Measurements from ENCODE around the gene TNFRSF19.

TNFRSF19 gene

DNA sequence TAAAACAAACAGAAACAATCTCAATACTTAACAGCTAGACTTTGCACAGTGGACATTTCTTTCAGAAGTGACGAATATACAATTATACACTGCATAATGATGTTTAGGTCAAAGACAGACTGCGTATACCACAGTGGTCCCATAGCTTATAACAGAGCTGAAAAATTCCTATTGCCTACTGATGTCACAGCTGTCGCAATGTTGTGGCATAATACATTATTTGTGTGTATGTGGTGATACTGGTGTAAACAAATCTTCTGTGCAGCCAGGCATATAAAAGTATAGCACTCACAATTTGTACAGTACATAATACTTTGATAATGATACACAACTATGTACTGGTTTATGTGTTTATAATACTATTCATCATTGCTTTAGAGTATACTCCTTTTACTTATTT, 116.7 kb downstream of the TNFRSF19 start:
- no peak for DNase-seq (ENCODE audit: low read depth in 2 of 2)

DNA sequence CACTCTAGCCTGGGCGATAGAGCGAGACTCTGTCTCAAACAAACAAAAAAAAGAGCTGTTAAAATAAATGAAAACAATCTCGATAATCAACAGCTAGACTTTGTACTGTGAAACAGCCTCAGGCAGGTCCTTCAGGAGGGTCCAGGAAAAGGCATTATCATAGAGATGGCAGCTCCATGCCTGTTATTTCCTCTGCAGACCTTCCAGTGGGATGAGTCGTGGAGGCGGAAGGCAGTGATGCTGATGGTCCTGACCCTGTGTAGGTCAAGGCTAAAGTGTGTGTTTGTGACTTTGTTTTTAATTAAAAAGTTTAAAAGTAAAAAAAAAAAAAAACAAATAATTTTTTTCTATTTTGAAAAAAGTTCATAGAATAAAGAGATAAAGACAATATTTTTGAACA, 117.4 kb downstream of the TNFRSF19 start:
- no peak for DNase-seq (ENCODE audit: low read depth in 2 of 2)

DNA sequence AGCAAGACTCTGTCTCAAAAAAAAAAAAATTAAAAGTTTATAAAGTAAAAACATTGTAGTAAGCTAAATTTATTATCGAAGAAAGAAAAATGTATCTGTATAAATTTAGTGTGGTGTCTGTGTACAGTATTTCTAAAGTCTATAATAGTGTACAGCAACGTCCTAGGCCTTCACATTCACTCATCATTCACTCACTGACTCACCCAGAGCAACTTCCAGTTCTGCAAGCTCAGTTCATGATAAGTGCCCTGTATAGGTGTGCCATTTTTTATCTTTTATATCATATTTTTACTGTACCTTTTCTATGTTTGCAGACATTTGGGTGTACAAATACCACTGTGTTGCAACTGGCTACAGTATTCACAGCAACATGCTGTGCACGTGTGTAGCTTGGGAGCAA, 118.1 kb downstream of the TNFRSF19 start:
- no peak for DNase-seq (ENCODE audit: low read depth in 2 of 2)

DNA sequence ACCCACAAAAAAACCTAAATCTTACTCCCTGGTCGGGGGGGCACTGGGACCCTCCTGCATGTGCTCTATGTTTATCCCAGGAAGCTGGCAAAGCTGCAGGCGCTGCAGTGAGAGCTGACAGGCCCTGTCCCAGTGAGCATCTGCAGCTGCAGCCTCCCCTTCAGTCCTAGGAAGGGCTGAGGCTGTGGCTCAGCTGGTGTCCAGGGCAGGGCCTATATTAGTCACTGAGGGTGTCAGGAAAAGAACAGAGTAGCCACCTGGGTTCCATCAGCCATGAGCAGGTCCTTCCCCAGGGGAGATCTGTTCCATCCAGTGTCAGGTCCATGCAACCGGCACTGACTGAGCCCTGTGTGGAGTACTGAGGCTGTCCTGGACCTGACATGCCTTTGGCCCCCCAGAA, 120.5 kb downstream of the TNFRSF19 start:
- DNase-seq (ENCODE audit: low read depth in 2 of 2): no peak

DNA sequence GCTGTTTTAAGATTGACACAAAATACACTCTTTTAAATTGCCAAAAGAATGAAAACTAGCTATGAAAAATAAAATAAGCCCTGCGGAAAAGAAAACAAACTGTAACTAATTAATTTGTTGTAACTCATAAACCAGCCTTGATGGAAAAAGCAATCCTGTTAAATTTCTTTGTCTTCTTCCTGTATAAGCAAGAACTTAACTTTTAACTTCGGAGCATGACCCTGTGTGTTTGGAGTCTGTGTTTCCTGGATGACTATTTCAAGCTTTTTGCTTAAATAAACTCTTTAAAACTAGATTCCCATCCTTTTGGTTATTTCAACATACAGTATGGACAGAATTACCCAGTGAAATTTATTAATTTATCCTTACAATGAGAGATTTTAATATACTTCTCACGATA, 122.6 kb downstream of the TNFRSF19 start:
- DNase-seq (ENCODE audit: low read depth in 2 of 2): no peak

DNA sequence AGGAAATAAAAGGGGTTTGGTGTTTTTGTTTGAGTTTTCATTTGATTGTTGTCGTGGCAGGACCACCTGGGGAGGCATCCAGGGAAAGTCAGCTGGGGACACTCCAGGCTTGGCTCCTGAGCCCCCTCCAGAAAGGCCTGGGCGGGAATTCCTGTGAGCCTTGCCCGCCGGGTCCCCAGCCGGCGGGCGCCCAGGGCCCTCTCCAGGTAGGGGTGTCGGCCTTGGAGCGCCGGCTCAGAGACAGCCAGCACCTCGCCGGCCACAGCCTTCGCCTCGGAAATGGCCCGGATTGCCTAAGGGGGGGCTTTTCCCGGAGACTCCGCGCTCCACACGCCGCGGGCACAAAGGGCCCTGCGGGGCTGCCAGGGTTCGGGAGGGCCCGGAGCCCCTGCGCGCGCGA, 125.0 kb downstream of the TNFRSF19 start:
- DNase-seq (ENCODE audit: low read depth in 2 of 2): no peak

DNA sequence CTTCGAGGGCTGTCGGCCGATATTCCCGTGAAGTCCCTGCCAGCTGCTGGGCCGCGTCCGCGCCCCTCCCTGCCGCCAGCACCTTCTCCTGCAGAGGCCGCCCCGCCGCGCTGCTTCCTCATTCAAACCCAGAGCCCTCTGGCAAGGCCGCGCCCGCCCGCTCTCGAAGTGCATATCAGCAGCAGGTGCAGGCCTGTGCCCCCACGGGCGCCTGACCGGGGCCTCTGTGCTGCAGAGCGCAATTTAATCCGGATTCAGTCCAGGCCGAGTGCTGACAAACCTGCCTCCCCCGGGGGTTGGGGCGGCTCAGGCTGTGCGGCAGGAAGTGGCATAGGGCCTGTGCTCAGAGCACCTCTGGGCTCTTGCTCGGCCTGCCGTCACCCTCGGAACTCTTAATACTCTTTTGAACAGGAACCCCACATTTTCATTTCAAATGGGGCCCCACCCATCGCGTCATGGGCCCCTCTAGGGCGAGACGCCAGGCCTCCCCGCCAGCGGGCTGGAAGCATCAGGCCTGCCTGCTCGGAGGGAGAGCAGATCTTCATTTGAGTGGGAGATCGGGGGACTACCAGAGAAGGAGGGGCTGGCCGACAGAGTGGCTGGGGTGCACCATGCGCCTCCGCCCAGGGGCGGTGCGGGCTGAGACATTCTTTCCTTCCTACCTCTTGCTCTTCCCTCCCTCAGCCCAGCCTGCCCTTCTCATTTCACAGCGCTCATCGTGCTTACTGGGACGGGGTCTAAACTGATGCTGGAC, 125.7 kb downstream of the TNFRSF19 start:
- DNase-seq (ENCODE audit: low read depth in 2 of 2): peak; percentile 34 to 39

DNA sequence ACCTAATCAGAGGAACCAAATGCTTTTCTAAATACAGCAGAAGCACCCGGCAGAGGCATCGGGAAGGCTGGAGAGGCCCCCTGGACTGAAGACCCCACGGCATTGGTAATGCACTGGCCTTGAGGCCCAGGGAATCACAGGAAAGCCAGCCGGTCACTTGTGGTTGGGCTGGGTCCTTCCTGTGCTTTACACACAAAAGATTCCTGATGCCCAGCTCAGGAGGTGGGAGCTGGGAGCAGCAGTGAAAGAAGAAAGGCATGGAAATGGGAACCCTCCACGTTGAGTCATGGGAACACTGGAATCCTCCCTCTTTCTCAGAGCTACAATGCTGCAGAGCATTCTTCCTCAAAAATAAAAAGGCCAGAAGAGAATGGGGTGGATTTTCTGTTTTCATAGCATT, 126.4 kb downstream of the TNFRSF19 start:
- no peak for DNase-seq (ENCODE audit: low read depth in 2 of 2)

DNA sequence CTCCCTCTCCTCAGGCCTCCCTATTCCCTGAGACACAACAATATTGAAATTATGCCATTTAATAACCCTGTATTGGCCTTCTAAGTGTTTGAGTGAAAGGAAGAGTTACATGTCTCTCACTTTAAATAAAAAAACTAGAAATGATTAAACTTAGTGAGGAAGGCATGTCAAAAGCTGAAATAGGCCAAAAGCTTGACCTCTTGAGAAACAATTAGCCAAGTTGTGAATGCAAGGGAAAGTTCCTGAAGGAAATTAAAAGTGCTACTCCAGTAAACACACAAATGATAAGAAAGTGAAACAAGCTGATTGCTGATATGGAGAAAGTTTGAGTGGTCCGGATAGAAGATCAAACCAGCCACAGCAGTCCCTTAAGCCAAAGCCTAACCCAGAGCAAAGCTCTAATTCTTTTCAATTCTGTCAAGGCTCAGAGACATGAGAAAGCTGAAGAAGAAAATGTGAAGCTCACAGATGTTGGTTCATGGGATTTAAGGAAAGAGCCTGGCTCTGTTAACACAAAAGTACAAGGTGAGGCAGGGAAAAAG, 127.6 kb downstream of the TNFRSF19 start:
- DNase-seq (ENCODE audit: low read depth in 2 of 2): no peak

DNA sequence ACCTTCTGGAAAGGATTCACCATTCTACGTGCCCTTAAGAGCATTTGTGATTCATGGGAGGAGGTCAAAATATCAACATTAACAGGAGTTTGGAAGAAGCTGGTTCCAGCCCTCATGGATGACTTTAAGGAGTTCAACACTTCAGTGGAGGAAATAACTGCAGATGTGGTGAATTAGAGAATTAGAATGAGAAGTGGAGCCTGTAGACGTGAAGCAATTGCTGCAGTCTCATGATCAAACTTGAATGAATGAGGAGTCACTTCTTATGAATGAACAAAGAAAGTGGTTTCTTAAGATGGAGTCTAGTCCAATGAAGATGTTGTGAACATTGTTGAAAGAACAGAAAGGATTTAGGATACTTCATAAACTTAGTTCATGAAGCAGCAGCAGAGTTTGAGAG, 129.1 kb downstream of the TNFRSF19 start:
- no peak for DNase-seq (ENCODE audit: low read depth in 2 of 2)

DNA sequence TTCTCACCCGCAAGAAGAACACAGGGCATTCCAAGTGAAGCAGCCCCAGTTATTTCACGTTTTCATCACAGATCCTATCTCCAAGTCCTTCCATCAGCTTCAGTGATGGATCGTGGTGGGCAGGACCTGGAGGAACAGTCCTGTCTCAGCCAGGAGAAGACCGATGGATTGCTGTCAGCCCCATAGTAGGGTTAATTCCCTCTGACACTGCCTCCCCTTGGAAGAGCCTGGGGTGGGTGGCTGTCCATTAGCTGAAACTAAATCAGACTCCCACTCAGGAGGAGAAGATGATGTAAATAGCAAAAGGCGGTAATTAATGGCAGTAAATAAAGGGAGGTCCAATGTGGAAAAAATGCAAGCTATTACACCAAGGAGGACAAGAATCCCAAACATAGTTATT, 131.0 kb downstream of the TNFRSF19 start:
- DNase-seq (ENCODE audit: low read depth in 2 of 2): no peak

DNA sequence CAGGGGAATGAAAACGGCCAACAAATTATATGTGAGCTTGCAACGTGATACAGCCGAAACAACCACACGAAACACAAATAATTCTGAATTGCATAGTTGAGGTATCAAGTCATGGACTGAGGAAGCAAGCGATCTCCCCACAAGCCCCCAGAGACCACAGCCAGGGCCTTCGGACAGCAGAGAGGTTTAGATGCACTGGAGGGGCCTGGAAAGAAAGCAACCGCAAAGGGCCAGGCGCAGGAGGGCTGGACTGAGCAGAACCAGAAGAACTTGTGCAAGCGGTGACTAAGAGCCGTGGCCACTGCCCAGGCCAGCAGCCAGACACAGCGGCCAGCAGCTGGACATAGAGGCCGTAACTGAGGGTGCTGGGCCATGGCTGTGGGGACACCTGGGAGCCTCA, 131.4 kb downstream of the TNFRSF19 start:
- no peak for DNase-seq (ENCODE audit: low read depth in 2 of 2)

DNA sequence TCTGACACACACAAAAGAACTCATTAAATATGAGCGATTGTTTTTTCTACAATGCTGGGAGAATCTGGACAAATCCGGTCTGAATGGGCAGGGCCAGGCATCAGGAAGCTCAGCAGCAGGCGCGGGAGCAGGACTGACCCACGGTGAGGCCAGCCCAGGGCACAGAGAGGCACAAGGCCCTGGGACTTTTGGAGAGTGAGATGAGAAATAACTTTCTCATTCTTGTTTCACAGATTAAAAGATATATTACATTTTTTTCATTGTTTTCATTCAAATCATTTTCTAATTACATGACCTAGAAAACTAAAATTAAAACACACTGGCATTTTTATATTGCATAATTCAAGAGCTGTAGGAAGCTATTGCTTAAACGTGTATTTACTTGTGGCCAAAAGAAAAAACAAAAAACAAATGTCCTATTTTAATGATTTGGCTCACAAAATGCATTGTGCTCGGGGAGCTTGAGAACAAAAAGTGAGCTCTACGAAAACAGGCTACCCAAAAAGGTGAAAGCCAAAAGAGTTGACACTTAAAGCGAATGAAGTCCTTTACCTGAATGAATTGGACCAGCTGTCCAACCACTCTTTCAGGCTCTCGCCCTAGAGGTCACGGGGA, 133.1 kb downstream of the TNFRSF19 start:
- DNase-seq (ENCODE audit: low read depth in 2 of 2): no peak

DNA sequence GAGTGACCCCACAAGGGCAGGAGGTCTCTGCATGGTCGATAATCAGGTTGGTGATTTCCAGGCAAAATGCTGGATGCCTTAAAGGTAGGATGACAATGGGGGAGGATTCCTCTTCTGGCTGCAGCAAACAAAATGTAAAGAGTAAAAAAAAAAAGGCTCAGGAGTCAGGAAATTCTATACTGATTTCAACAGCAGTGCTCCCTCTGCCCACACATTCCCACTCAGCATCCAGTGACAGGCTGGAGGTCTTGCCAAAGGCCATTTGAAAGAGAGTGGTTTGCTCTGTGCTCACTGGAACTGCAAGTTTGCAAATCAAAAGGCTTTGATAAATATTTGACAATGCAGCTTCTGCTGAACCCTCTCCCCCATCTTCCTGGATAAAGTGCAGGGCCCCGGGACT, 135.4 kb downstream of the TNFRSF19 start:
- DNase-seq (ENCODE audit: low read depth in 2 of 2): no peak

DNA sequence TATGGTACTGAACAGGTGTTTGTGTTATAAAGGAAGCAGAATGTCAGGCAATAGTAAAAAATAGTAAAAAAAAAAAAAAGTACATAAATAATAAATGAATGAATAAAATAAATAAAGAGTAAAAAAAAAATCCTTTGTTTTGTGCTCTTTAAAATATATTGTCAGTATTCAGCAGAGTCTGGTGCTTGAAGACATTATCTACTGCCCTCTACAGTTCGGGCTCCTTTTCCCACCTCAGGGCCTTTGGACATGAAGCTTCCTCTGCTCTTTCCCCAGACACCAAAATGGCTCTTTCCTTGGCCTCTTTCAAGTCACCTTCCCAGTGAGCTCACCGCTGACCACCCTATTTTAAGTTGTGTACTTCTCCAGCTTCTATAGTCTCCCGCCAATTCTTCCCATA, 137.5 kb downstream of the TNFRSF19 start:
- no peak for DNase-seq (ENCODE audit: low read depth in 2 of 2)

DNA sequence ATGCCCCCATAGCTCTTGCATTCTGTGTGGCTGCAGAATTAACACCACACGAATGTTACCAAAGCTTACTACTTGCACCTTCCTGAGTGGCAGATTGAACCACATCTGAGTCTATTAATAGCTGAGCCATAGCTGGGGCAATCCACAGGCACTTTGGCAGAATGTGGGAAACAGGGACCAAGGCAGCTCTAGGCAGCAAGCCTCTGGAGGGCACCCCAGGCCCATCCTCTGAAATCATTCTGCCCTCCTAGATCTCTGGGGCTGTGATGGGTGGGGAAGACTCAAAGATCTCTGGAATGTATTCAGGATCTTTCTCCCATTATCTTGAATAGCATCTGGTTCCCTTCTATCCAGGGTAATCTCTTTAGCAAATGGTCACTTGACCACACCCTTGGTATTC, 139.3 kb downstream of the TNFRSF19 start:
- DNase-seq (ENCODE audit: low read depth in 2 of 2): no peak

DNA sequence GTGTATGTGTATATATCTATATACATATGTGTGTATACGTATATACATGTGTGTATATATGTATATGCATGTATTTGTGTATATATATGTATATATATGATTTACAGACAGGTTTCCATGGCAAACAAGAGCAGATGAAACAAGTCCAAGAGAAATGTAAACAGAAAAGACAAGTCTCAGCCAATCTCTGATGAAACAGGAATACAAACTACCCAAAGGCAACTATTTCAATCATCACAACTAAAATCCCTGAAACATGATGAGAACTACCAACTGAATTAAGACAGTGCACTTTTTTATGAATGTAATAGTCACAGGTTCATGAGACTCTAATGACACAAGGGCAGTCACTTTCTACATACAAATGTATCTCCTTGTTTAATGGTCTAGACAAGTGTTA, 140.2 kb downstream of the TNFRSF19 start:
- no peak for DNase-seq (ENCODE audit: low read depth in 2 of 2)

DNA sequence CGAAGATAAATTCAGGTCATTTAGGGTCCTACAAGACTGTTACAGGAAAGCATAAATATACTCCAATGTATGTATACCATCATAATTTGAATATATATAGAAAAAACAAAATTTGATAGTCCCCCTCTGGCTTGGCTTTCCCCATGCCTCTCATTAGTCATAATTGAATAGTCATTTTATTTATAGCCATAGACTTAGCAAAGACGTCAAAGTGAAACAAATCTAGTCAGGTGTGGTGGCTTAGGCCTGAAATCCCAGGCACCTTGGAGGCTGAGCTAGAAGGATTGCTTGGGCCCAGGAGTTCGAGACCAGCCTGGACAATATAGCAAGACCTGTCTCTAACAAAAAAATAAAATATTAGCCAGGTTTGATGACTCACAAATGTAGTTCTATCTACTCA, 141.1 kb downstream of the TNFRSF19 start:
- DNase-seq (ENCODE audit: low read depth in 2 of 2): no peak

DNA sequence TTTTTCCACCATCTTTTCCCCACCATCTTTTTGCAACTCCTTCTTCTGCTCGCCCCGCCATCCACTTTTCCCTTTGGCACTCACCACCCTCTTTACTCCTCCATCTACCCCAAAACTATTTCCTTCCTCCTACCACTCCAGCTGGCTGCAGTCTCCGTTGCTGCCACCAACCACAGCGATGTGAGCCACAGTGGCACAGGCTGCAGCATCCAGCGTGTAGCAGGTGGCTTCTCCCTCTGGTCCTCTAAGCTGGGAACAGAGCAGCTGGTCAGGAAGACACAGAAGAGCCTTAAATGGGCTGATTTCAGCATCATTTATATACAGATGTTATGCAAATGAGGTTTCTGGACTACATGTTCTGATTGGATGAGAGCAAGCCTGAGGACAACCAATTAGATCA, 144.5 kb downstream of the TNFRSF19 start:
- no peak for DNase-seq (ENCODE audit: low read depth in 2 of 2)

DNA sequence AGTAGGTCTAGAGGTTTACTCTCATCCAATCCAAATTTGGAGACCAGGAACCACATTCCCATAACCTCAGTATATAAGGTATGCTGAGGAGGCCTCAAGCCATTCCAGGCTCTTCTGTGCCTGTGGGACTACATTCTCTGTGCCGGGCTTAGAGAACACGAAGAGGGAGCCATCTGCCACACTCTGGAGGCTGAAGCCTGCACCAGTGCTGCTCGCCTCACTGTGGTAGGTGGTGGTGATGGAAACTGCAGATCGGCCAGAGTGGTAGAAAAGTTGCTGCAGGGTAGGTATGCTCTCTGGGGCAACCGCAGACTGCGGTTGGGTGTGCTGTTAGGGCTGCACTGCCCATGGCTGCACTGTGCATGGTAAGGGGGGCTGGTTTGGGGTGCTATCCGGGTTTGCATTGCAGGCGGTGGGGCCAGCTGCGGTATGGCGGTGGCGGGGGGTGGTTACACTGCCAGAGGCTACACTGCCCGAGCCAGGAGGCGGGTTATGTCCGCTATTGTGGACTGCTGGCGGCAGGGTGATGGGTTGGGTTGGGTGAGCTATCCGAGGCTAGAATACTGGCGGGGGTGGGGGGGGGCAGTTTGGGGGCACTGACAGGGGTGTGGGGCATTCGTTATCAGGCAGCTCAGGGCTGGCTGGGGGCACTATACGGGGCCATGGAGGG, 145.0 kb downstream of the TNFRSF19 start:
- no peak for DNase-seq (ENCODE audit: low read depth in 2 of 2)

DNA sequence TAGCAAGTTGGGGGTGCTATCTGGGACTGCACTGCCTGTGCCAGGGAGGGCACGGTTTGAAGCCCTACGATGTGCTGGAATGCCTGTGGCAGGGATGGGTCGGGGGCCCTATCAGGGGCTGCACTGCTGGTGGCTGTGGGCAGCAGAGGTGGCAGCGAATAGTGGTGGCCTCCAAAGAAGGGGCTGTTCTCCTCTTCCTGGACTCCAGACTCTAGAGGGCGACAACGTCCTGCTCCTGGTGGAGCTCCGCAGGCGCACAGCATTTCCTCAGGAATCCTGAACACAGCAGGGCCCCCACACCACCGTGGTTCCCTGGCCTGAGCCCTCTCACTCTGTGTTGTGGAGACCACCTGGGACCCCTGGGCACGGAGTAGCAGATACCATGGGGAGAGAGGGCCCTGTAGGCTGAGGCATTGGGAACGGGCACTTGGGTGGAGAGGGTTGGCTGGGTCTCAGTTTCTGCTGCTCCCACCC, 145.6 kb downstream of the TNFRSF19 start:
- no peak for DNase-seq (ENCODE audit: low read depth in 2 of 2)

DNA sequence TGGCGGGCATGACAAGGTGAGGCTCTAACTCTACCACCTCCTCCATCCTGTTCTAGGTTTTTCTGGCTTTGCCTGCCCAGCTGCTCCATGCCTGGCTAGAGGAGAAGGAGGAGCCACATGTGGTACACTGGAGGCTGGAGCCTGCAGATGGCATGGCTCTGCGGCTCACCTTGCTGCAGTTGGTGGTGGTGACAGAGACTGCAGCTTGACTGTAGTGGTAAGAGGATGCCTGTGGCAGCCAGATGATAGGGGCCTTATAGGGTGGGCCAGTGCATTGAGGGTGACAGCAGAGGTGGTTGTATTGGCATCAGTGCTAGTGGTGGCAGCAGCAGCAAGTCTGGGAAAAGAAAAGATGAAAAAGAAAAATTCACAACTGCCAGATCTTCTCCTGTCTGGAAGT, 146.2 kb downstream of the TNFRSF19 start:
- DNase-seq (ENCODE audit: low read depth in 2 of 2): no peak

DNA sequence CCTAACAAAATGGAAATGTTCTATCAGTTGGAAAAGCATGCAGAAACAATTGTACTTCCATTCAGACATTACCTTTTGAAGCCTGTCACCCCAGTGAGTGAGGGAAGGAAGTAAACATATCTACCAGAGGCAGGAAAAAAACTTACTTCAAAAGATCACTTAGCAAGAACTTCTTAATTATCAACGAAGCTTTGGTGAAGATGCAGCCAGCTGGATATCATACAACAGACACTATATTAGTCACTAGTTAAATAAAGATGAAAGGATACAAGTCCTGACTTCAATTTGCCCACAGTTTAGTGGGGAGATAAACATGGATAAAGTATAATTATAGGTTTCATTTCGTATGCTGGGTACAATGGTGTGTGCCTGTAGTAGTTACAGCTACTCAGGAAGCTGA, 148.8 kb downstream of the TNFRSF19 start:
- no peak for DNase-seq (ENCODE audit: low read depth in 2 of 2)

All from stimulated activated CD4-positive, alpha-beta T cell treated with anti-CD3 and anti-CD28 coated beads, Interleukin-1b, Interleukin-23, amount 100 ng/mL, for 4 hours (primary cell).